ENCODE data around the gene ZNF524.
"Not testable (repeated sequence)": the region's sequence is repeated elsewhere in the genome, so short reads cannot be mapped to it uniquely, and the experiment has no call there.

The ZNF524 gene

DNA sequence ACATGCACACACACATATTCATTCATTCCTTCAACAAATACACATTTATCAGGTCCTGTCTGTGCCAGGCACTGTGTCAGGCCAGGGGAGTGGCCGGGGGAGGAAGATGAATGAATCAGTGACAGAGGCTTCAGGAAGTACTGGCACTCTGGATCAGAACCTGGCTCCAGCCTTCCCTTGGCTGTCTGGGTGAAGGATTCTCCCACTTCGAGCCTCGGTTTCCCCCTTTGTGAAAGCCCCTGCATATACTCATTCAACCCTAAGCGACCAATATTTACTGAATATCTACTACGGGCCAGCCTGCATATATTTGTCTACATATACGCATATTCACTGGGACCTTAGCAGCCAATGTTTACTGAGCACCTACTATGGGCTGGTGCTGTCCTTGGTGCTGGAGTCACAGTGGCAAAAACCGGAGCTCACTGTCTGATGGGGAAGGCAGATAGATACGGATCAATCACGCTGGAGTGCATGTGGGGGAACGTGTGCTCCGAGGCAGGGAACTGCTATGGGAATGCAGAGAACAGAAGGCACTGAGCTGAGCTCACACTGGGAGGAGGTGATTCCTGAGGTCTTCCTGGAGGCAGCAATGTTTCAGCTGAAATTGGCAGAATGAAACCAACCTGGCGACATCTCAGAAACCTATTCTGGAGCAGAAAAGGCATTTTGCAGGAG is 18.8 kb upstream of the ZNF524 start:
- no peak for DNase-seq (ENCODE audit: insufficient read length, low spot score)
- TF ChIP-seq POU2F2 (IDR thresholded peaks at IDR 0.05; ENCODE audit: low read depth, low read length) (no peak), TAF1 (IDR thresholded peaks at IDR 0.05; ENCODE audit: low read depth, low read length) (no peak), POLR2AphosphoS5 (IDR thresholded peaks at IDR 0.05; ENCODE audit: low read depth, low read length) (no peak), PAX5 (IDR thresholded peaks at IDR 0.05; ENCODE audit: insufficient read depth, low read length, severe bottlenecking) (no peak), SPI1 (IDR thresholded peaks at IDR 0.05; ENCODE audit: low read depth, low read length) (no peak), POLR2A (IDR thresholded peaks at IDR 0.05; ENCODE audit: low read depth, low read length) (no peak)
- peak; percentile 72 for FAIRE-seq

DNA sequence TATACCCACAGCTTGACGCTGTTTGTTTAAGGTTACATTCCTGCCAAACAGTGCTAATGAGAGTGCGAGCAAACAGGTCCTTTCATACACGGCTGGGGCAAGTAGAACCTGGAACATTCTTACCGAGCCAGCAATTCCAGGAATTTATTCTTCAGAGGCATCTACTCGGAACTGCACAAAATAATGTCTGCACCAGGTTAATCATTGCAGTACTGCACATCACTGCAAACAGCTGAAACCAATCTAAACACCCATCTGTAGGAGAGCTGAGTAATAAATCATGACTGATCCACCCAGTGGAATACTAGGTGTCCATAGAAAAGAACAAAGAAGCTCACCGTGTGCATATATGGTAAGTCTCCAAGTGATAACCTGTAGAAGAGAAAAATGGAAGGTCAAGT is 18.3 kb upstream of the ZNF524 start:
- no peak for DNase-seq (ENCODE audit: insufficient read length, low spot score)
- no peak for FAIRE-seq
- TF ChIP-seq PAX5 (IDR thresholded peaks at IDR 0.05; ENCODE audit: insufficient read depth, low read length, severe bottlenecking) (no peak), POU2F2 (IDR thresholded peaks at IDR 0.05; ENCODE audit: low read depth, low read length) (no peak), TAF1 (IDR thresholded peaks at IDR 0.05; ENCODE audit: low read depth, low read length) (no peak), POLR2AphosphoS5 (IDR thresholded peaks at IDR 0.05; ENCODE audit: low read depth, low read length) (no peak), SPI1 (IDR thresholded peaks at IDR 0.05; ENCODE audit: low read depth, low read length) (no peak), POLR2A (IDR thresholded peaks at IDR 0.05; ENCODE audit: low read depth, low read length) (no peak)

DNA sequence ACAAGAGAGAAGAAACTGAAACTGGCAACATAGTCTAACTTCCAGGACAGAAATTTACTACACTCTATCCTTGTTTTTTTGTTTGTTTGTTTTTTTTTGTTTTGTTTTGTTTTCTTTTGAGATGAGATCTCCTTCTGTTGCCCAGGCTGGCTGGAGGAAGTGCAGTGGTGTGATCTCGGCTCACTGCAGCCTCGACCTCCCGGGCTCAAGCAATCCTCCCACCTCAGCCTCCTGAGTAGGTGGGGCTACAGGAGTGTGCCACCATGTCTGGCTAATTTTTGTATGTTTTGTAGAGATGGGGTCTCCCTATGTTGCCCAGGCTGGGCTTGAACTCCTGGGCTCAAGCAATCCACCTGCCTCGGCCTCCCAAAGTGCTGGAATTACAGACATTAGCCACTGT is 17.8 kb upstream of the ZNF524 start:
- FAIRE-seq; DNase-seq (ENCODE audit: insufficient read length, low spot score): not testable (repeated sequence)

DNA sequence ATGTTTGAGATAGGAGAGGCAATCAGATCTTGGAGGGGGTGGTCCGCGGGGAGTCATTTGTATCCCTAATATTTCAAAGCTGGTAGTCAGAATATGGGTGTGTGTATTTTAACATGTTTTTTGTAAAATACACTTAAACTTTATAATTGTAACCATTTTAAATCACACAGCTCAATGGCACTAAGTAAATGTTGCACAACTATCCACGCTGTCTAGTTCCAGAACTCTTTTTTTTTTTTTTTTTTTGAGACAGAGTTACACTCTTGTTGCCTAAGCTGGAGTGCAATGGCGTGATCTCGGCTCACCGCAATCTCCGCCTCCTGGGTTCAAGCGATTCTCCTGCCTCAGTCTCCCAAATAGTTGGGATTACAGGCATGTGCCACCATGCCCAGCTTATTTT is 16.2 kb upstream of the ZNF524 start:
- not testable (repeated sequence) for FAIRE-seq; DNase-seq (ENCODE audit: insufficient read length, low spot score)

DNA sequence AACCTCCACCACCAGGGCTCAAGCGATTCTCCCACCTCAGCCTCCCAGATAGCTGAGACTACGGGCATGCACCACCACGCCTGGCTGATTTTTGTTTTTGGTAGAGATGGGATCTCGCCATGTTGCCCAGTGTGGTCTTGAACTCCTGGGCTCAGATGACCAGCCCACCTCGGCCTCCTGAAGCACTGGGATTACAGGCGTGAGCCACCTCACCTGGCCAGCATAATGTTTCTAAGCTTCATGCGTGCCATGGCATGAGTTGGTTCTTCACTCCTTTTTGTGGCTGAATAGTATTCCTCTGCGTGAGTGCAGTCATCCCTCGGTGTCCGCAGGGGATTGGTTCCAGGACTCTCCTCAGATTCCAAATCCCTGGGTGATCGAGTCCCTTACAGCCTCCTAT is 15.2 kb upstream of the ZNF524 start:
- no peak for TF ChIP-seq PAX5 (IDR thresholded peaks at IDR 0.05; ENCODE audit: insufficient read depth, low read length, severe bottlenecking)
- TF ChIP-seq POLR2A (IDR thresholded peaks at IDR 0.05; ENCODE audit: low read depth, low read length): no peak
- no peak for TF ChIP-seq TAF1 (IDR thresholded peaks at IDR 0.05; ENCODE audit: low read depth, low read length)
- TF ChIP-seq POU2F2 (IDR thresholded peaks at IDR 0.05; ENCODE audit: low read depth, low read length): no peak
- TF ChIP-seq SPI1 (IDR thresholded peaks at IDR 0.05; ENCODE audit: low read depth, low read length): no peak
- no peak for TF ChIP-seq POLR2AphosphoS5 (IDR thresholded peaks at IDR 0.05; ENCODE audit: low read depth, low read length)
- DNase-seq (ENCODE audit: insufficient read length, low spot score): no peak
- FAIRE-seq: no peak

DNA sequence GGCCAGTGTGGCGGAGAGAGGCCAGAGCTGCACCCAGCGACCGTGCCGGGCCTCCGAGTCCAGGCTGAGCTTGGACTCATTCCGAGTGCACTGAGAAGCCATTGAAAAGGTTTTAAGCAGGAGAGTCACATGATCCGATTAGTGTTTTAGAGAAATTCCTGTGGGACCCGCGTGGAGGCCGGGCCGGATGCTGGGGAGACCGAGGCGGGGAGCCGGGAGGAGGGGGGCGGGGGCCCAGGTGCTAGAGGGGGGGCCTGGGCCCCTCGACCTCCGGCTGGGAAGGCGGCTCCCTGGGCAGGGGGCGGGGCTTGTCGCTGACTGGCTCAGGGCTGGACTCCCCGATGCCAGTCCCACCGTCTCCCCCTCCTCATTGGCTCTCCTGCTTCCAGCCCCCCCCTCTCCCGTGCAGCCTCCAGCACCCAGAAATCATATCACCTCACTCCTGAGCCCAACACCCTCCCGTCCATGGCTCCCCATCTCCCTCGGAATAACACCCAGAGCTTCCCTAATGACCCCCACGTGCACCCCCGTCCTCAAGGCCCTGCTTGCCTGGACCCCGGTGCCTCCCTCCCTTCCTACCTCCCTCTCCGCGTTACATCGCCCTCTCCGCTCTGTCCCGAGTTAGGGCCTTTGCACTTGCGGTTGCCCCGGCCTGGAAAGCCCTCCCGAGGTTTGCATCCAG is 14.3 kb upstream of the ZNF524 start:
- TF ChIP-seq POU2F2 (IDR thresholded peaks at IDR 0.05; ENCODE audit: low read depth, low read length) (no peak), POLR2A (IDR thresholded peaks at IDR 0.05; ENCODE audit: low read depth, low read length) (no peak), POLR2AphosphoS5 (IDR thresholded peaks at IDR 0.05; ENCODE audit: low read depth, low read length) (no peak), TAF1 (IDR thresholded peaks at IDR 0.05; ENCODE audit: low read depth, low read length) (no peak), SPI1 (IDR thresholded peaks at IDR 0.05; ENCODE audit: low read depth, low read length) (no peak), PAX5 (IDR thresholded peaks at IDR 0.05; ENCODE audit: insufficient read depth, low read length, severe bottlenecking) (no peak)
- DNase-seq (ENCODE audit: insufficient read length, low spot score) (no peak), FAIRE-seq (no peak)

DNA sequence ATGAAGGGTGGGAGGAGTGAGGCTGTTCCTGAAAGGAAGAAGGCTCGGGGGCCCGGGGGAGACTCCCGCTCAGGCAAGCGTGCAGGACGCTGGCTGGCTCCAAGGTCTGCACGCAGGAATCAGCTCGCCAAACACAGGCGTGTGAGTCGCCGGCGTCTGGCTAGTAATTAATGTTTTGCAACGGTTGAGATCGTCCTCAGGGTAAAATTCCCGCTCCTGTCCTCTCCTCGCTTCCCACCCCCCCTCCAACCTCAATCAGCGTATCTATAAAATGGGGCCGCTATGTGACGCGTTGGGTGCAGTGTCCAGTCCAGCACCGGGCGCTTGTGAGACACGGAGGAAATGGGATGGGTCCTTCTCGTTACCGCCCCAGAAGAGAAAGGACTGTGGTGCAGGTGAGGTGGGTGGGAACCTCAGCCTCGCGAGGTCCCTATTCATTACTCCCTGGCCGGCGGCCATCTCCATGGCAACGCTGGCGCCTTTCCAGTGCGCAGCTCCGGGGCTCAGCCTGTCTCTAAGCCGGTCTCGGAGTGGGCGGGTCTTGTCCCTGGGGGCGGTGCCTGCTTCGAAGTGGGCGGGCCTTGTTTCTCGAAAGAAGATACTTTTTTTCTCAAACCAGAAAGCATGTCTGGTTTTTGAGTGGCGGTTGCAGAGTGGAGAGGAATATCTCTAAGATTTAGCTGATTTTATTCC is 13.0 kb upstream of the ZNF524 start:
- DNase-seq (ENCODE audit: insufficient read length, low spot score): peak; percentile 94
- peak; percentile 94 for FAIRE-seq
- TF ChIP-seq POLR2A (IDR thresholded peaks at IDR 0.05; ENCODE audit: low read depth, low read length) (no peak), SPI1 (IDR thresholded peaks at IDR 0.05; ENCODE audit: low read depth, low read length) (no peak)

DNA sequence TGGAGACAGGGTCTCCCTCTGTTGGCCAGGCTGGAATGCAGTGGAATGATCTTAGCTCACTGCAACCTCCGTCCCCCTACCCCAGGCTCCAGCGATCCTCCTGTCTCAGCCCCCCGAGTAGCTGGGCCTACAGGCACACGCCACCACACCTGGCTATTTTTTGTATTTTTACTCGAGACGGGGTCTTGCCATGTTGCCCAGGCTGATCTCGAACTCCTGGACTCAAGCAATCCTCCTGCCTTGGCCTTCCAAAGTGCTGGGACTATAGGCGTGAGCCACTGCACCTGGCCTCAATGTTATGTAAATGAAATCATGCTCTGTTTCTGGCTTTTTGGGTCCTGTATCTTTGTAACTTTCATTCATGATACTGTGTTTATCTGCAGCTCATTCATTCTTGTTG is 11.3 kb upstream of the ZNF524 start:
- DNase-seq (ENCODE audit: insufficient read length, low spot score): no peak
- TF ChIP-seq POLR2AphosphoS5 (IDR thresholded peaks at IDR 0.05; ENCODE audit: low read depth, low read length) (no peak), SPI1 (IDR thresholded peaks at IDR 0.05; ENCODE audit: low read depth, low read length) (no peak), PAX5 (IDR thresholded peaks at IDR 0.05; ENCODE audit: insufficient read depth, low read length, severe bottlenecking) (no peak)
- FAIRE-seq: no peak

DNA sequence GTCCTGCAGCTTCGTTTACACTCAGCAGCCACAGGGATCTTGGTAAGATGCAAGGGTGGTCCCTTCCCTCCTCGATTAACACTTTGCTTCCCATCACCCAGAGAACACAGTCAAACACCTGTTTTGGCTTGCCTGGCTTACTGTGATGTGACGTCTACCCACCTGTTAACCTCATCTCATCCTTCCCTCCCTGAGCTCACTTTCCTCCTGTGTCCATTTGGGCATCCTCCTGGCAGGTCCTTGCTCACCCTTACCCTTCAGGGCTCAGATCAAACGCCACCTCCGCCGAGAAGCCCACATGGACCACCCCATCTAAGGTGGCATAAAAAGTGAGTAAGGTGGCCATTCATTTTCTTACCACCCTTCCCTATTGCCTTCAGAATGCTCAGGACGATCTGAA is 10.0 kb upstream of the ZNF524 start:
- TF ChIP-seq POLR2AphosphoS5 (IDR thresholded peaks at IDR 0.05; ENCODE audit: low read depth, low read length) (no peak), POLR2A (IDR thresholded peaks at IDR 0.05; ENCODE audit: low read depth, low read length) (no peak), SPI1 (IDR thresholded peaks at IDR 0.05; ENCODE audit: low read depth, low read length) (no peak), PAX5 (IDR thresholded peaks at IDR 0.05; ENCODE audit: insufficient read depth, low read length, severe bottlenecking) (no peak), POU2F2 (IDR thresholded peaks at IDR 0.05; ENCODE audit: low read depth, low read length) (no peak), TAF1 (IDR thresholded peaks at IDR 0.05; ENCODE audit: low read depth, low read length) (no peak)
- FAIRE-seq: no peak
- no peak for DNase-seq (ENCODE audit: insufficient read length, low spot score)

DNA sequence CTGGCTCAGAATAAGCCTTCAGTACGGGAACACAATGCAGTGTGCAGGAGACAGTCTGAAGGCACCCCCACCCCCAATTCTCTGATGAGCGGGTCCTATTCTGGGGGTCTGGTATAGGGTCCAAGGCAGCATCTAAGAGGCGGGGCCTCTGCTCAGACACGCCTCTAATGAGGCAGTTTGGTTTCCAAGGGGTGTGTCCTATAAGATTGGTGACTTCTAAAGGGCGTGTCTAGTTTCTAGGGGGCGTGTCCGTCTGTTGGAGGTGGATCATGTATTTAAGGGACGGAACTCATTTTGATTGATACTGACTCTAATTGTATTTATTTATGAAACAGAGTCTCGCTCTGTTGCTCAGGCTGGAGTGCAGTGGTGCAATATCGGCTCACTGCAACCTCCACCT is 9.5 kb upstream of the ZNF524 start:
- FAIRE-seq (no peak), DNase-seq (ENCODE audit: insufficient read length, low spot score) (no peak)
- TF ChIP-seq POLR2A (IDR thresholded peaks at IDR 0.05; ENCODE audit: low read depth, low read length) (no peak), SPI1 (IDR thresholded peaks at IDR 0.05; ENCODE audit: low read depth, low read length) (no peak), POLR2AphosphoS5 (IDR thresholded peaks at IDR 0.05; ENCODE audit: low read depth, low read length) (no peak), POU2F2 (IDR thresholded peaks at IDR 0.05; ENCODE audit: low read depth, low read length) (no peak), TAF1 (IDR thresholded peaks at IDR 0.05; ENCODE audit: low read depth, low read length) (no peak), PAX5 (IDR thresholded peaks at IDR 0.05; ENCODE audit: insufficient read depth, low read length, severe bottlenecking) (no peak)
